K562 (cell line): Measurements from ENCODE around the gene TNIK.

Experiments used
- CREM ChIP-seq: IDR thresholded peaks from 2 replicates; pipeline ENCODE4 v1.6.1; 2014; ENCODE audit warnings: antibody characterized with exemption, low read depth
- EZH2 ChIP-seq: IDR thresholded peaks from 2 replicates; pipeline ENCODE4 v1.6.1; 2012; ENCODE audit warnings: low read depth, mild to moderate bottlenecking, inconsistent platforms, low read length, borderline replicate concordance
- POLR2AphosphoS5 ChIP-seq: IDR thresholded peaks from 2 replicates; pipeline ENCODE4 v1.6.1; 2011; ENCODE audit warnings: mild to moderate bottlenecking, low read depth, low read length, moderate library complexity; ENCODE audit not compliant: control insufficient read depth, insufficient read depth
- RFX1 ChIP-seq: fragments of 450-650 bp; IDR thresholded peaks from 2 replicates; pipeline ENCODE4 v1.6.1; 2016; ENCODE audit warnings: mild to moderate bottlenecking, moderate library complexity
- SMC3 ChIP-seq: conservative IDR thresholded peaks from 2 replicates; pipeline ENCODE4 v1.6.1; 2011; ENCODE audit warnings: low read depth, low read length, improper control_type of control experiment; ENCODE audit not compliant: insufficient read depth
- SP2 ChIP-seq: IDR thresholded peaks from 2 replicates; pipeline ENCODE4 v1.6.1; 2011; ENCODE audit warnings: mild to moderate bottlenecking, low read depth, low read length, moderate library complexity; ENCODE audit not compliant: poor library complexity, severe bottlenecking; ENCODE audit errors: extremely low read depth
- TCFL5 ChIP-seq: fragments of 250-450 bp; sonication (Bioruptor Pico); conservative IDR thresholded peaks from 2 replicates; pipeline ENCODE4 v1.6.1; 2021; ENCODE audit warnings: mild to moderate bottlenecking, moderate library complexity, matching md5 sums
- ZFP36 ChIP-seq: fragments of 150-350 bp; IDR thresholded peaks from 2 replicates; pipeline ENCODE4 v1.6.1; 2018; ENCODE audit warnings: low read length, low read depth; ENCODE audit not compliant: partially characterized antibody
- ZSCAN29 ChIP-seq: fragments of 450-650 bp; IDR thresholded peaks from 2 replicates; pipeline ENCODE4 v1.6.1; 2017
- ZZZ3 ChIP-seq: fragments of 450-650 bp; IDR thresholded peaks from 2 replicates; pipeline ENCODE4 v1.6.1; 2016; ENCODE audit warnings: antibody characterized with exemption, mild to moderate bottlenecking, moderate library complexity

DNA sequence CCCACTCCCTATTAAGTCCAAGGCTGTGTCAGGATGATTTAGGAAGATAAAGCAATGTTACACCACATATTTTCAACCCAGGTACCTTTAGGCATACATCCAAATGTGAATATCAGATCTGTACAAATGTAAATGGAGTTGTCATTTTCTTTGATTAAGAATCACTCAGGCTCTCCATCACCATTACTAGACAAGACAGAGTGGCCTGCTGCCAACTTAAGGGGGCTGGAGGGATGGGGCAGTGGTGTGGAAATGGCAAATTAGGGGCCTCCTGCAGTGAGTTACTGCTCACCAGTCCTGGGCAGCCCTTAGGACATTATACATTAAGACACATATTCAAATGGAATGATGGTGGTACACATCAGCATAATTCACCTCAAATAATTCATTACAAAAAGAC lies 211.0 kb downstream of the TNIK start:
- TF ChIP-seq POLR2AphosphoS5 (no peak), ZSCAN29 (no peak), CREM (no peak), EZH2 (no peak), RFX1 (no peak), ZFP36 (no peak), SMC3 (no peak), SP2 (no peak), ZZZ3 (no peak), TCFL5 (CRISPR knock-in tag) (no peak)
